Subcutaneous adipose tissue (tissue), 4 donors: ENCODE measurements around the gene SLC31A2. TPM values are rescaled to one million over a fixed set of nuclear protein-coding genes. Genes with fewer than 3 reads are reported as not detected.

ENCODE experiments used
- CTCF ChIP-seq: fragments of 450-650 bp; IDR thresholded peaks from one replicate; pipeline ENCODE4 v1.5.1; 2016; ENCODE audit warnings: low read depth, mild to moderate bottlenecking, control low read depth, antibody characterized with exemption, moderate library complexity
- total RNA-seq, 4 donors: library from RNA; depleted of rRNA; stranded (reverse); fragments of >200 nt; gene quantifications; one replicate each; pipeline ENCODE4 v1.1.0, GENCODE V29; 2016

The SLC31A2 gene, protein sequence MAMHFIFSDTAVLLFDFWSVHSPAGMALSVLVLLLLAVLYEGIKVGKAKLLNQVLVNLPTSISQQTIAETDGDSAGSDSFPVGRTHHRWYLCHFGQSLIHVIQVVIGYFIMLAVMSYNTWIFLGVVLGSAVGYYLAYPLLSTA
- 100 to 1,000 TPM in 2 of 4 donors, 10 to 100 TPM in 2; 42.0 to 144 (median 87.3) TPM for total RNA-seq

DNA sequence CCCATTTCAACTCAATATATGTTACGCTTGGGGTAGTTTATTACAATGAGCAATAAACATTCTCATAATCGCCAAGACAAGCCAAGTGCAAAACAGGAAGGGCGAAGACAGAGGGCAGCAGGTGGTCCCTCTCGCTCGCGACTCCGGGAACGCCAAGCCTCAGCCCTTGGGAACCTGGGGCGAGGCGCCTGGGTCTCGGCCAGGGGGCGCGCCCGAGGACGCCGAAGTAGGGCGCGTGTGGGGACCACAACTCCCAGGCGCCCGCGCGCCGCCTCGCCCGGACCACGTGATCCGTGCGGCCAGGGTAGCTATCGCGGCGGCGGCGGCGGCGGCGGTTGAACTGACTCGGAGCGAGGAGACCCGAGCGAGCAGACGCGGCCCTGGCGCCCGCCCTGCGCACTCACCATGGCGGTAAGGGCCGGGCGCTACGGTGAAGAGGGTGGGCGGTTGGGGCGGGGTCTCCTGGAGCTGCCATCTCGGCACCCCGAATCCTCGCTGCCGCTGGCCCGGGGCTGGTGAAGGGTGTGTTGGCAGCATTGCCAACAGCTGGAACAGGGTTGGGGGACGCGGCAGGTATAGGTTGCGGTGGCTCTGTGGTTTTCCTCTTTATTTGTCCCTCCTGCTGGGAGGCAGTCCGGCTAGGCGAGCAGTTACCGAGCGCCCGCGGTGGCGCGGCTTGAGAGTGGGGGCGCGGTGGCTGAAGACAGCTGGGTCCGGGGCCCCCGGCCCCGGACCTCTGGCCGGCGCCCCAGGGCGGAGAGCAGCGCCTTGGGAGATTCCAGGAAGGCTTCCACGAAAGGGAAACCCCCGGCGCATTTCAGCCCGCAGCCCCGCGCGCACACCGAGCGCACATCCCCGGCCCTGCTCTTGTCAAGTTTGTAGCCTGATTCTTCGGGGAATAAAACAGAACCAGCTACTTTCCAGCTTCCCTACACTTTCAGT lies at the start of gene SLC31A2:
Gene SLC31A2 (plus strand): TSS at position 338 of the 942 bp plus-strand sequence. CDS start 68 bp downstream, at position 406.
- TF ChIP-seq CTCF, result no peak

GRCh38 chr9:113125386-113126035 lies 25.3 kb upstream of the SLC31A2 start:
- no peak for TF ChIP-seq CTCF

DNA sequence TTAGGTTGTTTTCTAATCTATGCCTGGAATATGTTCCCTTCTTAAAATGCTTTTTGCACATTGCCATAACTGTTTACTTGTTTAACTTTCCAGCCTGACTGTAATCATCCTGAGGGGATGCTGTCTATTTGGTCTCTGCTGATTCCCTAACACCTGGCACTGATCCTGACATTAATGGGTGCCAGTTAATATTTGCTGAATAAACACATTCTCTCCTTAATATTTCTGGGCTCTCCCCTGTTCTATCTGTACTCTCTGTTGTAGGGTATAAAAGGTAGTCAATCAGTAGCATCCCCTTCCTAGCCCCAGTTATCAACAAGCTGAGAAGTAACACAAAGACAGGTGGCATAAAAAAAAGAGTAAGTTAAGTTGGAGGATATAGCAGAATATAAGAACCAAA lies 21.3 kb upstream of the SLC31A2 start:
- TF ChIP-seq CTCF, result no peak

GRCh38 chr9:113129884-113130283 lies 20.9 kb upstream of the SLC31A2 start:
- no peak for TF ChIP-seq CTCF

DNA sequence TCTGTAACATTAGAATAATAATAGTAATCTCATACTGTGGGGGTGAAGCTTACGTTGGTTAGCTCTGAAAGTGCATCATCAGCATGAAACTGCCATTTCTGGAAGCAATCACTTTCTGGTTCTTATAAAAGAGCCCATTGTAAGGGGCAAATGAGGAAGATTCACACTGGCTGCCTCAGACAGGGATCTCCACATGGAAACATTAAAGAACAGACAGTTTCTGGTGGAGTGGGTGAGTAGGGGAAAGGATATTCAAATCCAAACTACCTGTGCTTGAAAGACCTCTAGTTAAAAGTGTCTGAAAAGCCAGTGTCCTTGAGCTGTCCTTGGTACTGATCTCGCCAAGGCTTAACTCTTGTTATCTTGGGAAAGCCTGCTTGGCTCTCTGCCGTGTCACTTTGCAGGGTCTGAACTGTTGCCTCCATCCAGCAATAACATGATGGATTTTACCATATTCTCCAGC lies 19.1 kb upstream of the SLC31A2 start:
- no peak for TF ChIP-seq CTCF

DNA sequence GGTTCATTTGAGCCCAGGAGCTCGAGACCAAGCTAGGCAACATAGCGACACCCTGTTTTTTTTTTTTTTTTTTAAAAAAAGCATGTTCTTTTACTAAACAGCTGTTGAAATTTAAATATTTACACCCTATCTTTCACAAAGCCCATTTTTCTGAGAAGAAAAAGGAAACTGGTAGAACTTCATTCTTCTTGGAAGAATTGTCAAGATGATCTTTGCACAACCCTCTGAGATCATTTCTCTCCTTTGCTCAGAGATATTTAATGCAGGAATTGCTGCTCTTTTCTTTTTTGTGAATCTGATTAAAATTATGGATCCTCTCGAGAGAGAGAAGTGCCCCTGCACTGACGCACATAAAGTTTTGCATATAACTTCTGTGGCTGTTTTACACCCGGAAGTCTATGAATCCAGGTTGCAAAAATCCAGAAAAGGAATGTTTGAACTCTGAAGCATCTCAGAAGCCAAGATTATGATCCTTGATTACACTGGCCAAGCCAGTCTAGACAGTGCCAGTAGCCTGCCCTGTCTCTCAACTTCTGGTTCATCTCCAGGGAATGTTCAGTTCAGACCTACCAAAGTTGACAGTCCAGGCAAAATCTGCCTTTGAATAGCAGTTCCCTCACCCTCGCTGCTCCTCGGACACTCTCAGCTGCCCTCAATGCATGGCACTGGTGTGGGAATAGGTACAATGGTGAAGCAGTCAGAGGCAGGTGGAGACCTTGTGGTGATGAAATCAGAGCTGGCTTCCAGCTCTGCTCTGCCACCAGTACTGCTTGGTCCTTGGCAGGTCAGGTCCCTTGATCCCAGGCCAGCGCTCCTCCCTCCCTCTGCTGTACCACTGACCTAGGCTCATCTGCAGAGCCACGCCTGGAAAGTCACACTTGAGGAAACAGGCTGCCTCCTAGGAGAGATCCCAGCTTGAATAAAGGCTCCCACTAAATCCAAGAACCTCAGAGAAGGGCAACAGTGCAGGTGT lies 13.3 kb upstream of the SLC31A2 start:
- TF ChIP-seq CTCF, result no peak
